Prostate gland (tissue), 2 donors: ENCODE measurements around the gene ABTB2.
"Not testable (repeated sequence)": the region's sequence is repeated elsewhere in the genome, so short reads cannot be mapped to it uniquely, and the experiment has no call there.

Experiments used
- POLR2A ChIP-seq: fragments of 450-650 bp; IDR thresholded peaks from one replicate; pipeline ENCODE4 v1.6.1; 2016; ENCODE audit warnings: antibody characterized with exemption, mild to moderate bottlenecking
- POLR2AphosphoS5 ChIP-seq: sonication (generic); formaldehyde crosslinking; IDR thresholded peaks from one replicate; pipeline ENCODE4 v1.6.1; 2017; ENCODE audit warnings: antibody characterized with exemption
- TF ChIP-seq, protein P1 (sequence below), 4 experiments: fragments of 200-600 bp in 2 of 4; fragments of 450-650 bp in 2 of 4; sonication (generic) in 2 of 4; IDR thresholded peaks; 1 replicate in 3 of 4; 2 replicates in 1 of 4; pipeline ENCODE4 v1.5.1; 2016 to 2019; ENCODE audit warnings: antibody characterized with exemption in 4 of 4, mild to moderate bottlenecking in 2 of 4, moderate library complexity in 2 of 4

DNA sequence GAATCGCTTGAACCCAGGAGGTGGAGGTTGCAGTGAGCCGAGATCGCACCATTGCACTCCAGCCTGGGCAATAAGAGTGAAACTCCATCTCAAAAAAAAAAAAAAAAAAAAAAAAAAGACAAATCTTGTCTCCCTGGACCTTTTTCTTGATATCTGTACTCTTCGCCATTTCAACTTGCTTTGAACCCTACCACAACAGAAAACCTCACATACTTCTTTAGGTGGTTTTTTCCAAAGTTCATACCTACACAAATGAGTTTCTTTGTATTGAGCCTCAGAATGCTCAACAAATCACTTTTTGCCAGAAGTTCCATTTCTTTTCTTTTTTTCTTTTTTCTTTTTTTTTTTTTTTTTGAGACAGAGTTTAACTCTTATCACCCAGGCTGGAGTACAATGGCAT, 111.3 kb downstream of the ABTB2 start:
- TF ChIP-seq, protein P1, sequence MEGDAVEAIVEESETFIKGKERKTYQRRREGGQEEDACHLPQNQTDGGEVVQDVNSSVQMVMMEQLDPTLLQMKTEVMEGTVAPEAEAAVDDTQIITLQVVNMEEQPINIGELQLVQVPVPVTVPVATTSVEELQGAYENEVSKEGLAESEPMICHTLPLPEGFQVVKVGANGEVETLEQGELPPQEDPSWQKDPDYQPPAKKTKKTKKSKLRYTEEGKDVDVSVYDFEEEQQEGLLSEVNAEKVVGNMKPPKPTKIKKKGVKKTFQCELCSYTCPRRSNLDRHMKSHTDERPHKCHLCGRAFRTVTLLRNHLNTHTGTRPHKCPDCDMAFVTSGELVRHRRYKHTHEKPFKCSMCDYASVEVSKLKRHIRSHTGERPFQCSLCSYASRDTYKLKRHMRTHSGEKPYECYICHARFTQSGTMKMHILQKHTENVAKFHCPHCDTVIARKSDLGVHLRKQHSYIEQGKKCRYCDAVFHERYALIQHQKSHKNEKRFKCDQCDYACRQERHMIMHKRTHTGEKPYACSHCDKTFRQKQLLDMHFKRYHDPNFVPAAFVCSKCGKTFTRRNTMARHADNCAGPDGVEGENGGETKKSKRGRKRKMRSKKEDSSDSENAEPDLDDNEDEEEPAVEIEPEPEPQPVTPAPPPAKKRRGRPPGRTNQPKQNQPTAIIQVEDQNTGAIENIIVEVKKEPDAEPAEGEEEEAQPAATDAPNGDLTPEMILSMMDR (IDR thresholded peaks at IDR 0.05), result not testable (repeated sequence)
- not testable (repeated sequence) for TF ChIP-seq POLR2AphosphoS5, POLR2A
